WERI-Rb-1 (cell line): ENCODE data around the gene BIRC5.

Experiments used
- DNase-seq: peaks from one replicate; pipeline ENCODE4 v3.0.0-alpha.2; 2020
- H3K27ac ChIP-seq: fragments of 250-450 bp; sonication (Bioruptor Pico); 2 replicates; pipeline ENCODE4 v1.5.1; 2020; ENCODE audit warnings: mild to moderate bottlenecking, moderate library complexity
- H3K27me3 ChIP-seq: fragments of 250-450 bp; sonication (Bioruptor Pico); 2 replicates; pipeline ENCODE4 v1.5.1; 2021; ENCODE audit warnings: mild to moderate bottlenecking, low read depth, moderate library complexity; ENCODE audit not compliant: insufficient read depth, severe bottlenecking
- H3K36me3 ChIP-seq: fragments of 250-450 bp; sonication (Bioruptor Pico); 2 replicates; pipeline ENCODE4 v1.5.1; 2020; ENCODE audit warnings: mild to moderate bottlenecking, moderate library complexity
- H3K4me3 ChIP-seq: 2 replicates; pipeline ENCODE4 v1.5.1; 2011; ENCODE audit warnings: low read depth, mild to moderate bottlenecking, control low read depth, low read length
- H3K9me3 ChIP-seq: fragments of 250-450 bp; sonication (Bioruptor Pico); 2 replicates; pipeline ENCODE4 v1.5.1; 2021; ENCODE audit warnings: mild to moderate bottlenecking, moderate library complexity; ENCODE audit not compliant: severe bottlenecking
- CTCF ChIP-seq: IDR thresholded peaks from 2 replicates; pipeline ENCODE4 v1.5.1; 2011; ENCODE audit warnings: low read depth, mild to moderate bottlenecking, control low read depth, inconsistent platforms, low read length

The BIRC5 gene

GRCh38 chr17:78238823-78239488 is 24.9 kb downstream of the BIRC5 start:
- no peak for DNase-seq
- Histone ChIP-seq H3K4me3 (no peak overlapping the region), H3K27ac (no peak overlapping the region), H3K36me3 (no peaks in the 10 kb centered on the region), H3K9me3 (no peaks in the 10 kb centered on the region), H3K27me3 (no peaks in the 10 kb centered on the region)
- no peak for TF ChIP-seq CTCF

- Histone ChIP-seq H3K27me3 (no peaks in the 10 kb centered on the region), H3K36me3 (no peaks in the 10 kb centered on the region), H3K4me3 (no peak overlapping the region), H3K9me3 (no peaks in the 10 kb centered on the region), H3K27ac (no peak overlapping the region)
- no peak for TF ChIP-seq CTCF
- no peak for DNase-seq
Observed at GRCh38 chr17:78239489-78239931, 25.5 kb downstream of the BIRC5 start.

GRCh38 chr17:78240012-78240655 is 26.1 kb downstream of the BIRC5 start:
- H3K4me3 ChIP-seq = no peak overlapping the region
- H3K27ac ChIP-seq = no peak overlapping the region
- TF ChIP-seq CTCF = no peak
- no peak for DNase-seq
- no peaks in the 10 kb centered on the region for H3K27me3 ChIP-seq
- no peaks in the 10 kb centered on the region for H3K36me3 ChIP-seq
- peaks cover 4% of the 10 kb centered on the region for H3K9me3 ChIP-seq

GRCh38 chr17:78240839-78241238 is 26.8 kb downstream of the BIRC5 start:
- peaks cover 11% of the 10 kb centered on the region for H3K9me3 ChIP-seq
- DNase-seq = no peak
- no peak for TF ChIP-seq CTCF
- no peak overlapping the region for H3K4me3 ChIP-seq
- no peak overlapping the region for H3K27ac ChIP-seq
- H3K36me3 ChIP-seq = no peaks in the 10 kb centered on the region
- H3K27me3 ChIP-seq = no peaks in the 10 kb centered on the region

GRCh38 chr17:78241277-78242023 is 27.4 kb downstream of the BIRC5 start:
- H3K4me3 ChIP-seq = no peak overlapping the region
- DNase-seq = peak; percentile 73
- H3K27ac ChIP-seq = no peak overlapping the region
- no peaks in the 10 kb centered on the region for H3K36me3 ChIP-seq
- H3K9me3 ChIP-seq = peaks cover 12% of the 10 kb centered on the region
- no peak for TF ChIP-seq CTCF
- H3K27me3 ChIP-seq = no peaks in the 10 kb centered on the region
